AG09319 (cell line): ENCODE results near the gene TUBGCP2.
"Not testable (repeated sequence)": the region's sequence is repeated elsewhere in the genome, so short reads cannot be mapped to it uniquely, and the experiment has no call there.

Experiments
- DNase-seq: peaks from one replicate; pipeline ENCODE4 v3.0.0-alpha.2; 2010; ENCODE audit warnings: low read depth; ENCODE audit errors: extremely low read depth
- CTCF ChIP-seq: IDR thresholded peaks from 2 replicates; pipeline ENCODE4 v1.5.1; 2011; ENCODE audit warnings: low read depth, mild to moderate bottlenecking, inconsistent platforms, low read length, moderate library complexity

Gene TUBGCP2

GRCh38 chr10:133326223-133326551, 17.5 kb upstream of the TUBGCP2 start:
- no peak for TF ChIP-seq CTCF
- no peak for DNase-seq

DNA sequence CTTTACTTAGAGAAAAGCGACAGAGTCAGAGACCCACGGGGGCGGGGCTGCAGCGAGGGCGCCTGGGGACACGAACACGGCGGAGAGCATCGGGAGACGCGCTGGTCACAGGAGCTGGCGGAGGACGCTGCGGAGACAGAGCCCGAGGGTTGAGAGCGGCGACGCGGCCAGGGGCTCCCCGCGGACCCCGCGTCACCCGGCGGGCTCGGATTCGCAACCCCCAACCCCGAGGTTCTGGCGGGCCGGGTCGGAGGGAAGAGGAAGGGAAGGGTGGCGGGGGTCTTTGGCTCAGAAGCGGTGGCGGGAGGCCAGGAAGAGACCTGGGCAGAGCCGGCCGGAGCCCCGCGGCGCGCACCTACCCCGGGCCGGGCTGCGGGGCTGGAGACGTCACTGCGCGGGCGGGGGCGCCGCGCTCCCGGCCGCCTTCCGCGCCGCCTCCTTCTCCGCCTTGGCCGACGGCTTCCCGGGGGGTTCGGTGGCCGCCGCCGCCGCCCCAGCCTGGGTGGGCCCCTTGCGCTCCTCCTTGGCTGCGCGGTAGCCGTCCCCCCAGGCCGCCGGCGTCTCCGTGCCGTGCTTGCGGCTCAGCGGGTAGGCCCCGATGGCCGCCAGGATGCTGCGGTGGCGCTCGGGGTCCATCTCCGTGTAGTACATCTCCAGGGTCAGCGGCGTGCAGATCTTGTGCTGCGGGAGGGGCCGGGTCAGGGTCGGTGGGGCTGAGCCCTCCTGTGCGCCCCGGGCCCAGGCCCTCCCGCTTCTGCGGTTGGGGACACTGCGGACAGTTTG, 17.0 kb upstream of the TUBGCP2 start:
- DNase-seq = no peak
- TF ChIP-seq CTCF = no peak

- no peak for TF ChIP-seq CTCF
- no peak for DNase-seq
These were observed 16.2 kb upstream of the TUBGCP2 start for GRCh38 chr10:133324857-133325260.

- no peak for DNase-seq
- TF ChIP-seq CTCF = no peak
These were observed 15.6 kb upstream of the TUBGCP2 start for GRCh38 chr10:133324198-133324792.

- DNase-seq = not testable (repeated sequence)
These were observed 13.5 kb upstream of the TUBGCP2 start for GRCh38 chr10:133322064-133322709.

- not testable (repeated sequence) for DNase-seq
These were observed 12.3 kb upstream of the TUBGCP2 start for GRCh38 chr10:133320852-133321422.

- TF ChIP-seq CTCF = peak; percentile 80
- no peak for DNase-seq
These were observed 9.9 kb upstream of the TUBGCP2 start for GRCh38 chr10:133318494-133319127.

GRCh38 chr10:133316732-133317131, 8.1 kb upstream of the TUBGCP2 start:
- no peak for DNase-seq
- no peak for TF ChIP-seq CTCF
